GM18861 (cell line): ENCODE measurements around the gene DGCR2.
"Not testable (repeated sequence)": the region's sequence is repeated elsewhere in the genome, so short reads cannot be mapped to it uniquely, and the experiment has no call there.

Experiments used
- ATAC-seq: cut with Tn5 transposase; IDR thresholded peaks from one replicate; pipeline ENCODE4 v1.9.1; 2021; ENCODE audit not compliant: unreplicated experiment

The DGCR2 gene

GRCh38 chr22:18988958-18989357 is 133.3 kb downstream of the DGCR2 start:
- ATAC-seq: no peak

- no peak for ATAC-seq
Observed at GRCh38 chr22:18987765-18988164, 134.4 kb downstream of the DGCR2 start.

DNA sequence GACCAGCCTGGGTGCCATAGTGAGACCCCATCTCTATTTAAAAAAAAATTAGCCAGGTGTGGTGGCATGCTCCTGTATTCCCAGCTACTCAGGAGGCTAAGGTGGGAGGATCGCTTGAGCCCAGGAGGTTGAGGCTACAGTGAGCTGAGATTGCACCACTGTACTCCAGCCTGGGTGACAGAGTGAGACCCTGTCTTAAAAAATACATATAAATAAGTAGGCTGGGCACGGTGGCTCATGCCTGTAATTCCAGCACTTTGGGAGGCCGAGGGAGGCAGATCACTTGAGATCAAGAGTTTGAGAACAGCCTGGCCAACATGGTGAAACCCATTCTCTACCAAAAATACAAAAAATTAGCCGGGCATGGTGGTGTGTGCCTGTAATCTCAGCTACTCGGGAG is 135.1 kb downstream of the DGCR2 start:
- ATAC-seq: not testable (repeated sequence)
